ENCODE measurements around the gene PLCB3. TPM values are rescaled to one million over a fixed set of nuclear protein-coding genes. Genes with fewer than 3 reads are reported as not detected.
"Not testable (repeated sequence)": the region's sequence is repeated elsewhere in the genome, so short reads cannot be mapped to it uniquely, and the experiment has no call there.

PLCB3 gene
- polyA plus RNA-seq, 4 donors: 12.4 to 17.1 (median 13.7) TPM

DNA sequence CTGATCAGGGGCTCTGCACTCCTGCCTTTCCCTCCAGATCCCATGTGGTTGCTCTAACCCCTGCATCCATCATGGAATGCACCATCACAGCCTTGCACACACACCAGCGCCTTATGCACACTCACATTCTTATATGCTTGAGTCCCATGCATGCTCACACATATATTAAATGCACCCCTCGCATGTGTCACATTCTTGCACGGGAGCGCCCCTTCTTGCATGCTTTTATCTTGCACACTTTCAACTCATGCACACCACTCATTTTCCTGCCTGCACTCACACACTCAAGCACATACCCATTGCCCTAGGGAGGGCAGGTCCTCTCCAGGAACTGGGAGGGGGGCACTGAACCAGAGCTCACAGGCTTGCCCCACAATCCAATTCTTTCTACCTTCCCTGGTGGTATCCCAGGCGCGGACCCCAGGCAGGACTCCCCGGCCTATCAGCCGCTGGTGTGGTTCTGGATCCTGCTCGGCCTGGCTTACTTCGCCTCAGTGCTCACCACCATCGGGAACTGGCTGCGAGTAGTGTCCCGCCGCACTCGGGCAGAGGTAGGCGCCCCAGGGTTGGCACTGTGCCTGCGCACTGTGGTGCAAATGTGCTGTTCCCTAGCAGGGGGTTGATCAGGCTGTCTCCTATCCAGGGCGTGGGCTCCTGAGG is 46.5 kb downstream of the PLCB3 start:
- no peak for DNase-seq (ENCODE audit: low read depth in 4 of 4, low spot score in 3 of 4)

DNA sequence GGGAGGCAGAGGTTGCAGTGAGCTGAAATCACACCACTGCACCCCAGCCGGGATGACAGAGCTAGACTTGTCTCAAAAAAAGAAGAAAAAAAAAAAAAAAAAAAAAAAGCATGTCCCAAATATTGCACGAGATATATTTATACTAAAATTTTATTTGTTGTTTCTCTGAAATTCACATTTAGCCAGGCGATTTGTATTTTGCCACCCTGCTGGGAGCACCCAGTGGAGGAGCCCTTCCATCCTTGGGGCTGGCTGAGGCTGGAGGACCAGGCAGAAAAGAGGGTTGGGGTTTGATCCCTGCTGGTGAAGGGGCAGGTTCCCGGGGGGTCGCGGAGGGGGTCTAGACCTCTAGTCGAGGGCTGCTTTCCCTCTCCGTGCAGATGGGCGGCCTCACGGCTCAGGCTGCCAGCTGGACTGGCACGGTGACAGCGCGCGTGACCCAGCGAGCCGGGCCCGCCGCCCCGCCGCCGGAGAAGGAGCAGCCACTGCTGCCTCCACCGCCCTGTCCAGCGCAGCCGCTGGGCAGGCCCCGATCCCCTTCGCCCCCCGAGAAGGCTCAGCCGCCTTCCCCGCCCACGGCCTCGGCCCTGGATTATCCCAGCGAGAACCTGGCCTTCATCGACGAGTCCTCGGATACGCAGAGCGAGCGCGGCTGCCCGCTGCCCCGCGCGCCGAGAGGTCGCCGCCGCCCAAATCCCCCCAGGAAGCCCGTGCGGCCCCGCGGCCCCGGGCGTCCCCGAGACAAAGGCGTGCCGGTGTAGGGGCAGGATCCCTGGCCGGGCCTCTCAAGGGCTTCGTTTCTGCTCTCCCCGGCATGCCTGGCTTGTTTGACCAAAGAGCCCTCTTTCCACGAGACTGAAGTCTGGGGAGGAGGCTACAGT is 47.9 kb downstream of the PLCB3 start:
- no peak for DNase-seq (ENCODE audit: low read depth in 4 of 4, low spot score in 3 of 4)

DNA sequence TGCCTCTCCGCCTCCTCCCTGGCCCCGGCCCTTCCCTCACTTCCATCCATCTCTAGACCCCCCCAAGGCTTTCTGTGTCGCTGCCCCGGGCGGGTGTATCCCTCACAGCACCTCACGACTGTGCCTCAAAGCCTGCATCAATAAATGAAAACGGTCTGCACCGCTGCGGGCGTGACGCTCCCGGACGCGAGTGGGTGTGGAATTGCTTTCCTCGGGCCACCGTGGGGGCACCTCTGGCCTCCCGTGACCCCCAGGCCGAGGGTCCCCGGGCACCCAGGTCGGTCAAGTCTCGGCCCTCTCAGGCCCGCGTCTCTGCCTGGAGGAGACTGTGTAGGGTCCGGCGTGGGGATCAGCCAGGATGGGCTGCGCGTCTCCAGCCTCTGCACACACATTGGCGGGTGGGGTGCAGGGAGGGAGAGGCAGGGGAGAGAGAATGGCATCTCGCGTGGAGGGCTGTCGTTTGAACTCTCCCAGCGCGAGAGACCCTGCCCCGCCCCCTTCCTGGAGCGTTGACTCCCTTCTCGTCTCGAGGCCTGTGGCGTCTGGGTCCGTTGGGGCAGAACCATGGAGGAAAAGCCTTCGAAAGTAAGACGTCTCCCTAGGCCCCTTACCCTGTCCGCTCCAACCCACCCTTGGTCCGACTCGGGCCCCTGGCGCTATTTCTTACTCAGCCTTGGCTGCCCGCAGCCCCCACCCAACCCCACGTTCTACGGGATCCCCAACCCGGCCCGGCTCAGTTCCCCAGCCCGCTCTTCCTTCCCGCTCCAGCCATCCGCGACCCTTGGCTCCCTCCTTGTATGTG is 48.7 kb downstream of the PLCB3 start, which contains the start of gene CATSPERZ:
Gene CATSPERZ (plus strand): TSS at position 512 of the 802 bp plus-strand sequence. CDS start 53 bp downstream, at position 565.
- DNase-seq (ENCODE audit: low read depth in 4 of 4, low spot score in 3 of 4): no peak

DNA sequence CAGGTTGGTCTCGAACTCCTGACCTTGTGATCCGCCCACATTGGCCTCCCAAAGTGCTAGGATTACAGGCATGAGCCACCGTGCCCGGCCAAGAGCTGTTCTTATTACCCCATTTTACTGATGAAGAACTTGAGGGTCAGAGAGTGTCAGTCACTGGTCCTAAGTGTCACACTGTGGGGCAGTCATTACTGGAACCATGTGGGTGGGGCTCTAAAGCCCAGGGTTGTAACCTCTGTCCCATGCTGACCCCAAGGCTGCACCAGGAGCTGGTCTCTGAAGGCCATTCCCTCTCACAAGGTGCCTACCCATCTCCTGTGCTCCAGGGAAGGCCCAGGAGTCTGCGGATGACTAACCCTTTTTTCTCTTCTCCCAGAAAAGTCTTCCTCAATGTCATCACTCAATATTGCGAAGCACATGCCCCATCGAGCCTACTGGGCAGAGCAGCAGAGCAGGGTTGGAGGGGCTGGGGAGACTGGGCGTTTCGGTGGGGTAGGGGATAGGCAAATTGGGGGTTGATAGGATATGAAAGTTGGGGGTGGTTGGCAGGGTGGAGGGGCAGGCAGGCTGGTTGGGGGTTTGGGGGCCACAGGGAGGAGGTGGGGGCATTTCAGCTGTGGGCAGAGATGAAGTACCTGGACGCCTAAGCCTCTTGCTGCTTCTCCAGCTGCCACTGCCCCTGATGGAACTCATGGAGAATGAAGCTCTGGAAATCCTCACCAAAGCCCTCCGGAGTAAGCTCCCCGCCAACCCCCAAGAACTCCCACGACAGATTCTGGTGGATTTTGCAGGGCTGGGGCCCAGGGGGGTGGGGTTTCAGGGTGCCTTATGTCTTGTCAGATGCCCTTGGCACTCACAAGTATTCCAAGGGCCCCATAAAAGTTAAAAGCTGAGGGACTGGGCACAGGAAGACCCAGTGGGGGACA is 52.0 kb downstream of the PLCB3 start:
- no peak for DNase-seq (ENCODE audit: low read depth in 4 of 4, low spot score in 3 of 4)

DNA sequence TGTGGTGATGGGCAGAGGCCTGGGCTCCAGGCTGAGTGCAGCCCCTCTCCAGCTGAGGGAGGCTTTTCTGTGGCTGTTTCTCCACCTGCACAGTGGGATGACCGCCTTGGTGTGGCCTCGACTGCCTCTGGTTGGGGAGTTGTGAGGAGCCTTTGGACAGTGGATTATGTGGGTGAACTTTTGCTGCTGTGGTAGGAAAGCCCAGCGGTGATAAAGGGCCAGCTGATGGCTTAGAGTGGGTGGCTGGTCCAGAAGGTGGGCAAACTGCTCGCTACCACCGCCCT is 52.6 kb downstream of the PLCB3 start:
- DNase-seq (ENCODE audit: low read depth in 4 of 4, low spot score in 3 of 4): no peak

DNA sequence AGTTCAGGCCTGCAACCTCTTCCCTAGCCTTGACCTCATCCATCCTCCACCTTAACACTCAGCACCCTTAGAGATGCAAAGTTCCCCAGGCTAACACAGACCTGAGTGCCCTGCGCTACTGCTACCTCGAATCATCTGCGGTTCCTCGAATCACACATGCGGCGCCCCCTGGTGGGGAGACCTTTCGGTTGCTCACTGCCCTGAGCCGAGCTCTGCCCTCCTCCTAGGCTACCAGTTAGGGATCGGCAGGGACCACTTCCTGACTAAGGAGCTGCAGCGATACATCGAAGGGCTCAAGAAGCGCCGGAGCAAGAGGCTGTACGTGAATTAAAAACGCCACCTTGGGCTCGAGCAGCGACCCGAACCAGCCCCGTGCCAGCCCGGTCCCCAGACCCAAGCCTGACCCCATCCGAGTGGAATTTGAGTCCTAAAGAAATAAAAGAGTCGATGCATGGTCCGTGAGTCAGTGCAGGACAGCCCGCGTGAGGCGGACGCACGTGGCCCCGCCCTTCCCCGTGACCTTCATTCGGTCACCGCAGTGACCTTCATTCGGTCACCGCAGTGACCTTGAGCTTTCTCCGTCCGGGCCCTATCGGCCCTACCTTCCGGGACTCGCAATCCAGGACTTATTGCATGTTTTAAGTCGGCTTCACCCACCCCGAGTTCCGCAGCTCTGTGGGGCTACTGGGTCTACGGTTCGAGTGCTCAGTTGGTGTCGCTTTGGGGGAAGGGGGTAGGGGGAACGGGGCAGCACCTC is 53.2 kb downstream of the PLCB3 start:
- DNase-seq (ENCODE audit: low read depth in 4 of 4, low spot score in 3 of 4): peak in 2 of 4 donors; percentile 63 to 74

DNA sequence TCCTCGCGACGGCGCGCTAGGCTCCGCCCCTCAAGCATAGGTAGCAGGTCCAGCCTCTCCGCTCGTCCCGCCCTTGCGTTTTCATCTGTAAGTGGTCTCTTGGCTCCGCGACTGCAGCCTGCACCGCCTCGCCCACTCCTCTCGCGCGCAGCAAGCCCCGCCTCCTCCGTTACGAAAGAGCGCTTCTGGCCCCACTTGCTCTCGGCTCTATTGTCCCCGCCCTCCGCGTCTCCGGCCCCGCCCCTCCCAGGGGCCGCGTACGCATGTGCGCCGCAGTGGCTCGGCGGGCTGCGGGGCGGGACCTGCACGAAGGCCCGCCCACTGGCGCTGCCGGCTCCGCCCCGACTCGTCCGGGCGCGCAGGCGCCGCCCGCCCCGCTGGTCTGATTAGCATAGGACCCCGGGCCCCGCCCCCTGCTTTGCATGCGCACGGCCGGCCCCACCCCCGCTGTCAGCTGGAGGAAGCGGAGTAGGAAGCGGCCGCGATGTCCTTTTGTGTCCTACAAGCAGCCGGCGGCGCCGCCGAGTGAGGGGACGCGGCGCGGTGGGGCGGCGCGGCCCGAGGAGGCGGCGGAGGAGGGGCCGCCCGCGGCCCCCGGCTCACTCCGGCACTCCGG is 53.9 kb downstream of the PLCB3 start, which contains the start of gene ESRRA:
Gene ESRRA (plus strand): TSS at position 450 of the 616 bp plus-strand sequence. CDS start 1,656 bp downstream, outside the sequence.
- DNase-seq (ENCODE audit: low read depth in 4 of 4, low spot score in 3 of 4): peak; percentile 91 to 98 (median 96)

DNA sequence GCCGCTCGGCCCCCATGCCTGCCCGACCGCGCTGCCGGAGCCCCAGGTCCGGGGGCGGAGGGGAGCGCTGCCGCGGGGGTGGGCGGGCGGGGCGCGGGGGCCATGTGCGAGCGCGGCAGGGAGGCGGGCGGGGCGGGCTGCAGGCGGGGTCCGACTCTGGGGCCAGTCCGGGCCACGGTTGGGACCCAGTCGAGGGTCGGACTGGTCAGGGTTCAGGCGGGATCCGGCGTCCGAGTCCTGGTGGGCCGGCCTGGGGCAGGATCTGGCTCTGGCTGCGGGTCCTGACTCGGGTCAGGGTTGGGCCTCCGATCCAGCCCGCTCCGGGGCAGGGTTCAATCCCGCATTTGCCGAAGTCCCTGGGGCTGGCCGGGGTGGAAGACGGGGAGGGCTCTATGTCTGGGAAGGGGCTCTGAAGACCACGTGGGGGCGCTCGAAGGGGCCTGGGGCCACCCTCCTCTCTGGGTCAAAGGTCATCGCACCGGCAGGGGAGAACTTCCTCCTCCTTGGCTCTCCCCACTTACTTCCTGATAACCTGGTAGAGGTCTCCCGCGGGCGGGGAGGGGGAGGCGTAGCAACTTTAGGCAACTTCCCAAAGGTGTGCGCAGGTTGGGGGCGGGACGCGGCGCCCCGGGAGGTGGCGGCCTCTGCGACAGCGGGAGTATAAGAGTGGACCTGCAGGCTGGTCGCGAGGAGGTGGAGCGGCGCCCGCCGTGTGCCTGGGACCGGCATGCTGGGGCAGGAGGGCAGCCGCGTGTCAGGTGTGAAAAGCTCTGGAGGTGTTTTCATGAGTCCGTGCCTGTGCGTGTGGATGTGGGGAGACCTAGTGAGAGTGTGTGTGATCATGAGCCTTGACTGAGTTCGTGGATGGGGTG is 54.6 kb downstream of the PLCB3 start:
- no peak for DNase-seq (ENCODE audit: low read depth in 4 of 4, low spot score in 3 of 4)

DNA sequence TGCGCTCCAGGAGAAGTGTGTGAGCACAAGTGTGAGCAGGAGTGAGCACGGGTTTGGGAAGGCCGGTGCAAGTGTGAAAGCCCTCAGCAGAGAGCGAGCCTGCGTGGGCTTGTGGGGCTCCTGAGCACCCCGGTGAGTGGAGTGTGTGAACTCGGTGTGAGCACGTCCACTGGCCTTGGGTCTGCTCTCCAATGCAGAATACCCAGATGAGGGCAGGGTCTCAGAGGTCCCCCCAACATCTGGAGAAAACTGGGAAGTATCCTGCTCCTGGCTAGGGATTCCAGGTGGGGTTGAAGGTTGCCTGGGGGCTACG is 55.2 kb downstream of the PLCB3 start:
- DNase-seq (ENCODE audit: low read depth in 4 of 4, low spot score in 3 of 4): no peak

DNA sequence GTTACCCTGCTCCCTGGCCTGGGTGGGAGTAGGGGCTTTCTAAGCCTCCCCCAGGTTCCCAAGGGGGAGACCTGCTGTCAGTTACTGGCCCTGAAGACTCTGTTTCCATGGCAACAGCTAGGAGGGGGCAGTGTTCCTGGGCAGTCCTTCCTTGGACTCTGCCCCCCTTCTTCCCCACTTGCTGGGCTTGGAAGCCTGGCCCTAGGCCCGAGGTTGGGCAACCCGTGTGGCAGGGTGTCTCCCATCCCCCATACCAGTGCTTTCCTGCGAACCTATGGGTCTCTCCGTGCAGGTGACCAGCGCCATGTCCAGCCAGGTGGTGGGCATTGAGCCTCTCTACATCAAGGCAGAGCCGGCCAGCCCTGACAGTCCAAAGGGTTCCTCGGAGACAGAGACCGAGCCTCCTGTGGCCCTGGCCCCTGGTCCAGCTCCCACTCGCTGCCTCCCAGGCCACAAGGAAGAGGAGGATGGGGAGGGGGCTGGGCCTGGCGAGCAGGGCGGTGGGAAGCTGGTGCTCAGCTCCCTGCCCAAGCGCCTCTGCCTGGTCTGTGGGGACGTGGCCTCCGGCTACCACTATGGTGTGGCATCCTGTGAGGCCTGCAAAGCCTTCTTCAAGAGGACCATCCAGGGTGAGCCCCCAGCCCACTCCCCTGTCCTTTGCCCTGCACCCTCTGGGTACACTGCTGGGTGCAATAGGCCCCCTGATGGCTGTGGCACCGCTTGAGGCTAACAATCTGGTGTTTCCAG is 55.7 kb downstream of the PLCB3 start:
- DNase-seq (ENCODE audit: low read depth in 4 of 4, low spot score in 3 of 4): no peak

DNA sequence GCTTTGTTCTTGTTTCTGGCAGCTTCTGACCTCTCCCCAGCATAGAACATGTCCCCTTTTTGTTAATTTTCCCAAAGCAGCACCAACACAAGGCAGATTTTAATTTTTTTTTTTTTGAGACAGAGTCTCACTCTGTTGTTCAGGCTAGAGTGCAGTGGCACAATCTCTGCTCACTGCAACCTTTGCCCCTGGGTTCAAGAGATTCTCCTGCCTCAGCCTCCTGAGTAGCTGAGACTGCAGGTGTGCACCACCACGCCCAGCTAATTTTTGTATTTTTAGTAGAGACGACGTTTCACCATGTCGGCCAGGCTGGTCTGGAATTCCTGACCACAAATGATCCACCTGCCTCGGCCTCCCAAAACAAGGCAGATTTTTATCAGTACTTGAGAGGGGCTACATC is 56.5 kb downstream of the PLCB3 start:
- DNase-seq (ENCODE audit: low read depth in 4 of 4, low spot score in 3 of 4): not testable (repeated sequence)

DNA sequence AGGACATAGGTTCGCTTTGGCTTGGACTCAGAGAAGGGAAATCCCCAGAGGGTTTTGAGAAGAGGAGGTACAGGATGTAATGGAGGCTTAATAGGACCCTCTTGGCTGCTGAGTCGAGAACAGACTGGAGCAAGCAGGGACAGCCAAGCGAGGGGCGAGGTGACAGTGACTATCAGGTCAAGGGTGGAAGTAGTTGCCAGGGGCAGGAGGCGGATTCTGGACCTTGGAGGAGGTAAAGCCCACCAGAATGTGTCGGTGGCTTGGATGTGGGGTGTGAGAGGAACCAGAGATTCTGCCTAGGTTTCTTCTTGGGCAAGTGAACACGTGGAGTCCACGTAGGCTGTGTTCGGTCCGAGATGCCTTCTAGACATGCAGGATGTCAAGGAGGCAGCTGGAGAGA is 61.6 kb downstream of the PLCB3 start:
- DNase-seq (ENCODE audit: low read depth in 4 of 4, low spot score in 3 of 4): no peak

DNA sequence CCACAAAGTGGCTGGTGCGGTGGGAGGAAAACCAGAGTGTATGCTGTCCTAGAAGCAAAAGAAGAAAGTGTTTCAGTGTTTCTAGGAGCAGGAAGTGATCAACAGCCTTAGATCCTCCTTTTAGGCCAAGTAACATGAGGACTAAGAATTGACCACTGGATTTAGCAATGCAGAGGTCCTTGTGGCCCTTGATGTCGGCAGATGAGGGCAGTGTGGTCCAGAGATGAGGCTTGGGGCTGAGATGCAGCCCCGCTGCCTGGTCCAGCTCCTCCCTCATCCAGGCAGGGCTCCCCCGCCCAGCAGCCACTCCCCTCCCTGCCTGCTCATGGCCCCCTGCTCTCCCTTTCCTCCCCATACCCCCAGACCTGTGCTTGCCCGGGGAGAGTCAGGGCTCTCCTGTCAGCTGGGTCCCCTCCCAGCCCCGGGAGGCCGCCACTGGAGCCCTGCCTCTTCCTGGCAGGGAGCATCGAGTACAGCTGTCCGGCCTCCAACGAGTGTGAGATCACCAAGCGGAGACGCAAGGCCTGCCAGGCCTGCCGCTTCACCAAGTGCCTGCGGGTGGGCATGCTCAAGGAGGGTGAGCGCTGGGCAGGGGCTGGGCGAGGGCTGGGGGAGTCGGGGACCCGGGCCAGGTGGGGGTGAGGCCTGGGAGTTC is 62.3 kb downstream of the PLCB3 start:
- no peak for DNase-seq (ENCODE audit: low read depth in 4 of 4, low spot score in 3 of 4)

DNA sequence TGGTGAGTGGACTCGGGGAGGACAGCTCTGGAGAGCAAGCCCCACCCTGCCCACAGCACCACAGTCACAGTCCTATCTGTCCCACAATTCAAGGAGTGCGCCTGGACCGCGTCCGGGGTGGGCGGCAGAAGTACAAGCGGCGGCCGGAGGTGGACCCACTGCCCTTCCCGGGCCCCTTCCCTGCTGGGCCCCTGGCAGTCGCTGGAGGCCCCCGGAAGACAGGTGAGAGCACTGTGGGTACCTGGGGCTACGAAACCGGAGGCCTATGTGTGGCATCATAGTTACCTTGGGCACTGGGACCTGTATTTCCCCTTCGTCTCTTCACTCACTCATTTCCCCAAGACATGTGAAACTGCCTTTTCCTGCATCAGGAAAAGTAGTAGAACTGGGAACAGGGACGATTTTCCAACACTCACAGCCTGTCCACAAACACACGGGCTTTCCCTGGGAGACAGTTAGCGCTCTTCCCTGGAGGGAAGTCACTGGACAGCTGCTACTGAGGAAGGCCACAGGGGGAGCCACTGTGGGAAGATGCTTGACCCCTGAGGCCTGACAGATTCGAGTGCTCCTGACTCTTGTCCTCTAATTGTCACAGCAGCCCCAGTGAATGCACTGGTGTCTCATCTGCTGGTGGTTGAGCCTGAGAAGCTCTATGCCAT is 62.9 kb downstream of the PLCB3 start:
- no peak for DNase-seq (ENCODE audit: low read depth in 4 of 4, low spot score in 3 of 4)

DNA sequence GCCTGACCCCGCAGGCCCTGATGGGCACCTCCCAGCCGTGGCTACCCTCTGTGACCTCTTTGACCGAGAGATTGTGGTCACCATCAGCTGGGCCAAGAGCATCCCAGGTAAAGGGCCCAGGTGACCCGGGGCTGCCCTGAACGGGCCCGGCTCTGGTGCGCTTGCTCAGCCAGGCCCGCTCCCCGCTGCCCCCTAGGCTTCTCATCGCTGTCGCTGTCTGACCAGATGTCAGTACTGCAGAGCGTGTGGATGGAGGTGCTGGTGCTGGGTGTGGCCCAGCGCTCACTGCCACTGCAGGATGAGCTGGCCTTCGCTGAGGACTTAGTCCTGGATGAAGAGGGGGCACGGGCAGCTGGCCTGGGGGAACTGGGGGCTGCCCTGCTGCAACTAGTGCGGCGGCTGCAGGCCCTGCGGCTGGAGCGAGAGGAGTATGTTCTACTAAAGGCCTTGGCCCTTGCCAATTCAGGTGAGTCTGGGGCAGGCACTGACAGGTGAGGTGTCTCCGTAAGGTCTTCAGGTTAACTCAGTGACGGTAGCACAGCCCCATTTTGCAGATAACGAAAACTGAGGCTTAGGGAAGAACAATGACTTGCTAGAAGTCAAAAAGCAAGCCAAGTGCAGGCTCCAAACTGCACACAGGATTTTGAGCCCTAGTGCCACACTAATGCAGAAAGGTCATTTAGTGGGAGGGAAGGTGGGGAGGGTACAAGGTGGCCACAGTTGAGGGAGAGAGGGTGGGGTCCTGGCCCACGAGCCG is 63.7 kb downstream of the PLCB3 start:
- no peak for DNase-seq (ENCODE audit: low read depth in 4 of 4, low spot score in 3 of 4)

All from left renal pelvis (tissue), 4 donors.